Peyer's patch (tissue), 4 donors: Measurements from ENCODE around the gene TMEM101.

Experiments used
- CTCF ChIP-seq, 6 experiments: fragments of 450-650 bp in 4 of 6; fragments of 200-600 bp in 2 of 6; sonication (generic) in 1 of 6; IDR thresholded peaks; one replicate each; pipeline ENCODE4 v1.5.1; 2017 to 2019; ENCODE audit warnings: antibody characterized with exemption in 6 of 6, mild to moderate bottlenecking in 3 of 6, moderate library complexity in 1 of 6
- POLR2A ChIP-seq, 2 donors: fragments of 450-650 bp; IDR thresholded peaks; one replicate each; pipeline ENCODE4 v1.5.1; 2017; ENCODE audit warnings: antibody characterized with exemption in 2 of 2, mild to moderate bottlenecking in 2 of 2, moderate library complexity in 2 of 2

- no peak for TF ChIP-seq CTCF (IDR thresholded peaks at IDR 0.05)
- TF ChIP-seq POLR2A (IDR thresholded peaks at IDR 0.05): no peak
These were observed 678 bp downstream of the TMEM101 start for GRCh38 chr17:44014133-44014436.
